Mononuclear cell (primary cell): ENCODE measurements around the gene B2M. TPM values are rescaled to one million over a fixed set of nuclear protein-coding genes. Genes with fewer than 3 reads are reported as not detected.
"Not testable (repeated sequence)": the region's sequence is repeated elsewhere in the genome, so short reads cannot be mapped to it uniquely, and the experiment has no call there.

Experiments
- H3K27me3 ChIP-seq: 2 replicates; pipeline ENCODE4 v1.6.0; 2011; ENCODE audit warnings: low read length, control low read depth; ENCODE audit not compliant: insufficient read depth
- H3K4me1 ChIP-seq: 2 replicates; pipeline ENCODE4 v1.5.1; 2011; ENCODE audit warnings: mild to moderate bottlenecking, low read length, control low read depth; ENCODE audit not compliant: insufficient read depth
- H3K4me3 ChIP-seq: 2 replicates; pipeline ENCODE4 v1.5.1; 2011; ENCODE audit warnings: mild to moderate bottlenecking, low read length, moderate library complexity
- H3K9me3 ChIP-seq: 2 replicates; pipeline ENCODE4 v1.5.1; 2011; ENCODE audit warnings: low read depth, mild to moderate bottlenecking, control low read depth, low read length
- total RNA-seq: library from RNA; depleted of rRNA; stranded (reverse); fragments of >200 nt; gene quantifications from one replicate; pipeline ENCODE4 v1.2.3, GENCODE V29; 2012

Gene B2M
- total RNA-seq, 1 donor: 20,832 TPM

- Histone ChIP-seq H3K9me3 (no peaks in the 10 kb centered on the region), H3K27me3 (no peaks in the 10 kb centered on the region), H3K4me3 (peak overlapping the region; percentile 50), H3K4me1 (peaks cover 85% of the 10 kb centered on the region)
These were observed 15.5 kb downstream of the B2M start for GRCh38 chr15:44726568-44727484.

- H3K4me1 ChIP-seq: peaks cover 81% of the 10 kb centered on the region
- no peaks in the 10 kb centered on the region for H3K27me3 ChIP-seq
- H3K4me3 ChIP-seq: no peak overlapping the region
These were observed 16.3 kb downstream of the B2M start for GRCh38 chr15:44727485-44728231.

GRCh38 chr15:44728232-44728575 lies 16.9 kb downstream of the B2M start:
- H3K9me3 ChIP-seq, H3K27me3 ChIP-seq: not testable (repeated sequence)
- Histone ChIP-seq H3K4me3 (peak overlapping the region; percentile 5), H3K4me1 (peaks cover 75% of the 10 kb centered on the region)

More at GRCh38 chr15:44727485-44728231, 16.3 kb downstream of the B2M start:
- H3K9me3 ChIP-seq: no peaks in the 10 kb centered on the region

DNA sequence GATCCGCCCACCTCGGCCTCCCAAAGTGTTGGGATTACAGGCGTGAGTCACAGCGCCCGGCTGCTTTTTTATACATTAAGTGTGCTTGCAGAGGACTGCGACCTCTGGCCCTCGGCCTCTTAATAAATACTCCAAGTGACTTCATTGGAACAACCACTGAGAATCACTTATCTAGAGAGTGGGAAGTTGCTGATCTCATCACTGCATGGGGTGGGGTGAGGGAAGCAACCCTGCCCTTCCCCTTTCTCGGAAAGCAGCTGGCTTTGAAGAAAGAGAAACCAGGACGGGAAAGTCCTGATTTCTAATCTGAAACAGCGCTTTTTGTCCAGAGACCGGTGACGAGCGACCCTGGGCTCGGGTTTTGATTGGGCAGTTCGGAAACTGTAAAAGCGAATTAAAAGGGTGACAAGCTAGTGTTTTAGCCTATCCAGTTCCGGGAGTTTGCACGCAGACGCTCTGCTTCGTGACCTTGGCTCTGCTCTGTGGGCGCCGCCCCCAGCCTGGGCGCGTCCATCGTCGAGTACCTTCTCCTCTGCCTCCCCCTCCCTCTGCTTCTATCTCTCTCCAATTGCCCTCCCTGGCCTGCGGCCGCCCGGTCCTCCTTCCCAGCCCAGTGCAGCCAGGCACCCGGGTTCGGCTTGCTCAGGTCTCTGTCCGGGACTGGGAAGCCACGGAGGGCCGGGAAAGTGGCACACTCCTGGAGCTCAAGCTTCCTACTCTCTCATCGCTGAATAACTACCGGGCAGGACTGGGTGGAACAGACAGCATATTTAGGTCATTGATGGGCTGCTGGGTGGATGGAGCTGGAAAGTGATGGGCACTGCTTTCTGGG lies 17.5 kb downstream of the B2M start:
- Histone ChIP-seq H3K27me3 (no peaks in the 10 kb centered on the region), H3K4me1 (peaks cover 69% of the 10 kb centered on the region), H3K4me3 (peak overlapping the region; percentile 82), H3K9me3 (no peaks in the 10 kb centered on the region)

GRCh38 chr15:44729408-44730127 lies 18.3 kb downstream of the B2M start:
- Histone ChIP-seq H3K9me3 (no peaks in the 10 kb centered on the region), H3K27me3 (no peaks in the 10 kb centered on the region), H3K4me1 (peaks cover 67% of the 10 kb centered on the region), H3K4me3 (peak overlapping the region; percentile 82)

DNA sequence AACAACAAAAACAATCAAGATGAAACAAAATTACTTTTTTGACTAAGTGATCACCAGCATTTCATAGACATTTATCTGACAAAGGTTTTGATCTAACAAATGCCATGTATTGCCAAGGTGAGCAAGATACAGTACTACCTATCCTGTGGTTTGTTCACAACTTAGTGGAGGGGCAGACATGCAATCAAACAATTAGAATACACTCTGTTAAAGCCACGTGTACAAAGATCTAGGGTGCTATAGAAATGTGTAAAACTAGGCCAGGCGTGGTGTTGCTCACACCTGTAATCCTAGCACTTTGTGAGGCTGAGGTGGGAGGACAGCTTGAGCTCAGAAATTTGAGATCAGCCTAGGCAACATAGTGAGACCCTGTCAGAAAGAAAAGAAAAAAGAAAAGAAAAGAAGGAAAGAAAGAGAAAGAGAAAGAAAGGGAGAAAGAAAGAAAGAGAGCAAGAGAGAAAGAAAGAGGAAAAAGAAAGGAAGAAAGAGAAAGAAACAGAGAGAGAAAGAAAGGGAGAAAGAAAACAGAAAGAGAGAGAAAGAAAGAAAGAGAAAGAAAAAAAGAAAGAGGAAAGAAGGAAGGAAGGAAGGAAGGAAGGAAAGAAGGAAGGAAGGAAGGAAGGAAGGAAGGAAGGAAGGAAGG lies 23.6 kb downstream of the B2M start:
- peaks cover 54% of the 10 kb centered on the region for H3K4me1 ChIP-seq
- no peak overlapping the region for H3K4me3 ChIP-seq
- no peaks in the 10 kb centered on the region for H3K9me3 ChIP-seq
- H3K27me3 ChIP-seq: no peaks in the 10 kb centered on the region

- H3K9me3 ChIP-seq: no peaks in the 10 kb centered on the region
- peaks cover 48% of the 10 kb centered on the region for H3K4me1 ChIP-seq
- no peaks in the 10 kb centered on the region for H3K27me3 ChIP-seq
- no peak overlapping the region for H3K4me3 ChIP-seq
These were observed 24.3 kb downstream of the B2M start for GRCh38 chr15:44735482-44736180.

GRCh38 chr15:44736181-44736765 lies 25.0 kb downstream of the B2M start, which contains the start of gene TRIM69:
TRIM69 (plus strand) TSS chr15:44736528; CDS start chr15:44736705, 177 bp downstream.
- peaks cover 41% of the 10 kb centered on the region for H3K4me1 ChIP-seq
- no peak within 1 kb of the TSS for H3K4me3 ChIP-seq
- no peaks in the 10 kb centered on the region for H3K9me3 ChIP-seq
- H3K27me3 ChIP-seq: no peaks in the 10 kb centered on the region

DNA sequence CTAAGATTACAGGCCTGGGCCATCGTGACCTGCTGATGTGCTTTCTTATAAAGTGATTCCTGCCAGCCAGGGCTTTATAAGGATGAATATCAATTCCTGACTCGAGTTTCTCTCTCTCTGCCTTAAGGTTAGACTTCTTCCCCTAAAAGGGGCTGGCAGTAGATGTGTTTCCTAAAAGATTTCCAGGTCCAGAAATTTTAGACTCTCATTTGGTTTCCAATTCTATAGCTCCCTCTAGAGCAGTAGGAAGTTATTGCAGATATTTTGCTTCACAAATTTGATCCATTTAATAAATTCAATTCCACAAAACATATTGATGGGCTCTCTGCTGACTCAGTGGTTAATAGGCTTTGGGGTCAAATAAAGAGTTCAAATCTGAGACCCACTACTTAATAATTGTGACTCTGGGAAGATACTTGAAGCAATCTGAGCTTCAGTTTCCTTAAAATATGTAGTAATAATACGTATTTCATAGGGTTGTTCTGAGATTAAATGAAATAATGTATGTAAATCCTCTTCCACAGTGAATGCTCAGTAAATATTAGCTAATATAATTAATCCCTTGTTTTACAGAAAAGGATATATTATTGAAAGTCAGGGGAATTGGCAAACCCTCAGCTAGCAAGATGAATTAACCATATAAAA lies 27.1 kb downstream of the B2M start:
- peaks cover 32% of the 10 kb centered on the region for H3K4me1 ChIP-seq
- H3K27me3 ChIP-seq: no peaks in the 10 kb centered on the region
- no peaks in the 10 kb centered on the region for H3K9me3 ChIP-seq
- no peak overlapping the region for H3K4me3 ChIP-seq

DNA sequence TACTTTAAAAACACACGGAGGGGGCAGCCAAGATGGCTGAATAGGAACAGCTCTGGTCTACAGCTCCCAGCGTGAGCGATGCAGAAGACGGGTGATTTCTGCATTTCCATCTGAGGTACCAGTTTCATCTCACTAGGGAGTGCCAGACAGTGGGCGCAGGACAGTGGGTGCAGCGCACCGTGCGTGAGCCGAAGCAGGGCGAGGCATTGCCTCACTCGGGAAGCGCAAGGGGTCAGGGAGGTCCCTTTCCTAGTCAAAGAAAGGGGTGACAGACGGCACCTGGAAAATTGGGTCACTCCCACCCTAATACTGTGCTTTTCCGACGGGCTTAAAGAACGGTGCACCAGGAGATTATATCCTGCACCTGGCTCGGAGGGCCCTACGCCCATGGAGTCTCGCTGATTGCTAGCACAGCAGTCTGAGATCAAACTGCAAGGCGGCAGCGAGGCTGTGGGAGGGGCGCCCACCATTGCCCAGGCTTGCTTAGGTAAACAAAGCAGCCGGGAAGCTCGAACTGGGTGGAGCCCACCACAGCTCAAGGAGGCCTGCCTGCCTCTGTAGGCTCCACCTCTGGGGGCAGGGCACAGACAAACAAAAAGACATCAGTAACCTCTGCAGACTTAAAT lies 28.0 kb downstream of the B2M start:
- not testable (repeated sequence) for H3K4me3 ChIP-seq, H3K9me3 ChIP-seq, H3K27me3 ChIP-seq
- peaks cover 29% of the 10 kb centered on the region for H3K4me1 ChIP-seq

DNA sequence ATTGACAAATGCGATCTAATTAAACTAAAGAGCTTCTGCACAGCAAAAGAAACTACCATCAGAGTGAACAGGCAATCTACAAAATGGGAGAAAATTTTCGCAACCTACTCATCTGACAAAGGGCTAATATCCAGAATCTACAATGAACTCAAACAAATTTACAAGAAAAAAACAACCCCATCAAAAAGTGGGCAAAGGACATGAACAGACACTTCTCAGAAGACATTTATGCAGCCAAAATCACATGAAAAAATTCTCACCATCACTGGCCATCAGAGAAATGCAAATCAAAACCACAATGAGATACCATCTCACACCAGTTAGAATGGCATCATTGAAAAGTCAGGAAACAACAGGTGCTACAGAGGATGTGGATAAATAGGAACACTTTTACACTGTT lies 32.1 kb downstream of the B2M start:
- not testable (repeated sequence) for H3K4me1 ChIP-seq, H3K9me3 ChIP-seq, H3K27me3 ChIP-seq, H3K4me3 ChIP-seq

DNA sequence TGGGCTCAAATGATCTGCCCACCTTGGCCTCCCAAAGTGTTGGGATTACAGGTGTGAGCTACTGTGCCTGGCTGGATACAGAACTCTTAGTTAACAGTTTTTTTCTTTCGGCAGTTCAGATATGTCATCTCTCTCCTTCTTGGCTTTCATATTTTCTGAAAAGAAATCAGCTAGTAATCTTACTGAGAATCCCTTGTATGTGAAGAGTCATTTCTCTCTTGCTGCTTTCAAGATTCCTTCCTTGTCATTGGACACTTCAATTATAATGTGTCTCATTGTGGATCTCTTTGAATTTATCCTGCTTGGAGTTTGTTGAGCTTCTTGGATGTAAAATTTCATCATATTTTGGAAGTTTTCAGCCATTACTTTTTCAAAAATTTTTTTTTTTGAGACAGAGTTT lies 42.0 kb downstream of the B2M start:
- Histone ChIP-seq H3K4me3 (no peak overlapping the region), H3K4me1 (no peaks in the 10 kb centered on the region), H3K9me3 (peaks cover 4% of the 10 kb centered on the region), H3K27me3 (no peaks in the 10 kb centered on the region)
